Jurkat, Clone E6-1 (cell line): Measurements from ENCODE around the gene GLIS2.

Experiments used
- DNase-seq: peaks from one replicate; pipeline ENCODE4 v3.0.0-alpha.2; 2011; ENCODE audit warnings: low read depth, low spot score
- H3K4me3 ChIP-seq: 2 replicates; pipeline ENCODE4 v1.5.1; 2011; ENCODE audit warnings: mild to moderate bottlenecking, low read length, control low read depth, moderate library complexity

Gene GLIS2

DNA sequence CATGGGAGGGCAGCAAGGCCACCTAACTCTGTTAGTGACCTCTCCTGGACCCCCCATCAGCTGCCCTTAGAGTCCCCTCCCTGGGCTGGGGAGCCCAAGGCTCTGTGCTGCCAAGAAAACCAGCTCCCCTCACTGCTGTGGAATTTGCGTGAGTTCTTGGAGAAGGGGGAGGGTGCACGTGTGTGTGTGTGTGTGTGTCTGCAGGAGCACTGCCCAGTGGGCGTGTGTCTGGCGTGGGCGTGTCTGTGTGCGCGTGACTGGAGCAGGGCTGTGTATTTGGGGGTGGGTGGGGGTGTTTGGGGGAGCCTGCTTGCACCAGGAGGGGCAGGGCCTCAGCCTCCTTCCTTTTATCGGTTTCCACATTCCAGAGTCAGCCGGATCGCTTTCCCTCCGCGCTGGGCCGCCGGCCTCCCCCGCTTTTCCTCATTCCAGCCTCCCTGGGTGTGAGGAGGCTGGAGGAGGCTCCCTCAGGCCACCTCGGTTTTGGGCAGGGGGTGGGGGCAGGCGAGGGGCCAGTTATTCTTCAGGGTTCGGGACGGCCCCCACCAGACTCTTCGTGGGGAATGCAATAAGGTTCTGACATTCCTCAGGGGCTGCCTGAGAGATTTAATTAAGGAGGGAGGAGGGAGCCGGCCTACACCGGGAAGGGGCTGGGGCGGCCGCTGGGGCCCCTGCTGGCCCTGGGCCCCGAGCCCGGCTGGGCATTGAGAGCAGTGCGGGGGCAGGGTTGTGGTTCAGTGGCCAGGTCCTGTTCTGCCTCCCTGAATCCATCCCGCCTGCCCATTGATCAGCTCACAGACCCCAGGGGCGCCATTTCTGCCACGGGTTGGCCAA is 58.3 kb downstream of the GLIS2 start:
- no peak overlapping the region for H3K4me3 ChIP-seq
- DNase-seq, result no peak

DNA sequence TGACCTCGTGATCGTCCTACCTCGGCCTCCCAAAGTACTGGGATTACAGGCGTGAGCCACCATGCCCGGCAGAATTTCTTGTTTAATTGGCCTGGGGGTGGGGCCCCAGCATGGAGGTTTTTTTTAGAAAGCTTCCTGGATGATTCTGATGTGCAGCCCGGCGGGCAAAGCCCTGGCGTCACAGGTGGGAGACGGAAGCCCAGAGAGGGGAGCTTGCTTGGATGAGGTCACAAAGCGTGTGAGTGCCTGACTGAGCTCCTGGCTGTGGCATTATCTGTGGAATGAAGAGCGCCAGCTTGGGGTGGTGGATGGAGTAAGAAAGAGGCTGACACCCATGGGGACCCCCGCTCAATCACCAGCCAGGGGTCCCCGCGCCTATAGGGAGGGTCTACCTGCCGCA is 59.9 kb downstream of the GLIS2 start:
- DNase-seq, result no peak
- H3K4me3 ChIP-seq, result no peak overlapping the region

DNA sequence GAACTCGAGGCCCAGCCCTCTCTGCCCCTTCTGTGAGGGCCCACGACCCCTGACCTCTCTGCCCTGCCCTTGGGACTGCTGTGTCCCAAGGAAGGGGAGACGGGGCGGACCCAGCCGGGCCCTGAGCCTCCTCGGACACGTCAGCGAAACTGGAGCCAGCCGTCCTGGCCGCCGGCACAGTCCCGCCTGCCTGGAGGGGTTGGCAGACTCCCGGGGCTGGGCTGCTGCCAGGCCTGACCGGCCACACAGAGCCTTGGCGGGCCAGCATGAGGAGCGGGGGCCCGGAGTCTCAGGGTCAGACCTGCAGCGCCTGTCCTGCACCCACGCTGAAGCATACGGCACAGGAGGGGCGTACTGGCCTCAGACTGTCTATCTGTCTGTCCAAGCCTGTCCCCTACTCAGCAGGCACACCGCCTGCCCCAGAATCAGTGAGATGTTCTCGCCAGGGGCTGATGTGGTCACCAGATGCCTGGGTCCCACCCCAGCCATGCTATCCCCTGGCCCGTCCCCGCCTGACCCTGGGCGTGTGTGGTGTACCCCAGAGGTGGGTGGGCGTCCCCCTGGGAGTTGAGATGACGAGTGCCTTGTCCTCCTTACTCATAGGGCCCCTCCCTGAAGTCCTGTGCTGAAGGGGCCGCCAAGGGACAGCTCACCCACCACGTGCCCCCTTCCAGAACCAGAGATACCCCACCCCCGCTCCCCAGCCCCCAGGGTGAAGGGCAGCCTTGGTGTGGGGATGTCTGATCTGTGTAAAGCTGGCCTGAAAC is 60.4 kb downstream of the GLIS2 start:
- no peak overlapping the region for H3K4me3 ChIP-seq
- DNase-seq, result no peak

DNA sequence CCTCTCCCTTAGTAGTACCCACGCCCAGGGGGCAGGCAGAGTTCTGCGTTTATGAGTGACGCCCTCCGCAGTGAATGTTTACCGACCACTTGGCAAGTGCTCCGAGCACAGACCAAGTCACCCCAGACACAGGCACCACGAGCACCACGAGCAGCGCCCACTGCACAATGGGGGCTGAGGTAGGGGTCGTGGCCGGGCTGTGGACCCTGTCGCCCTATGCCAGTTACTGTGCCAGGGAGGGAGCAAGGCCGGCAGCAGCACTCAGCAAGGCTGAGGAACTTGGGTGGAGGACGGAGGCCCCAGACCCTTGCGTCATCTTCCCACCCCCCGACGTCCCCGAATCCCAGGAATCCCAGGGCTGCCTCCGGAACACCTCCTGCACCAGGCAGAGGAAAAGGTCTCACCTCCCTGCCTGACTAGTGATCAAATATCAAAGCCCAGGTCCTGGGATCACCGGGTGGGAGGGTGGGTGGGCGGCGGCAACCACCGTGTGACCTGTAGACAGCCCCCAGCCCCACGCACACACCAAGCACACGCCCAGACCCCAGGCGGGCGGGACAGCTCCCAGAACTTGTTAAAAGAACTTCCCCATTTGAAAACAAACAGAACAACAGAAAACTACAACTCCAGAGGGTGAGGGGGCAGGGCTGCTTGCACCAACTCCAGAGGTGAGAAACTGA is 61.2 kb downstream of the GLIS2 start:
- H3K4me3 ChIP-seq, result no peak overlapping the region
- no peak for DNase-seq

DNA sequence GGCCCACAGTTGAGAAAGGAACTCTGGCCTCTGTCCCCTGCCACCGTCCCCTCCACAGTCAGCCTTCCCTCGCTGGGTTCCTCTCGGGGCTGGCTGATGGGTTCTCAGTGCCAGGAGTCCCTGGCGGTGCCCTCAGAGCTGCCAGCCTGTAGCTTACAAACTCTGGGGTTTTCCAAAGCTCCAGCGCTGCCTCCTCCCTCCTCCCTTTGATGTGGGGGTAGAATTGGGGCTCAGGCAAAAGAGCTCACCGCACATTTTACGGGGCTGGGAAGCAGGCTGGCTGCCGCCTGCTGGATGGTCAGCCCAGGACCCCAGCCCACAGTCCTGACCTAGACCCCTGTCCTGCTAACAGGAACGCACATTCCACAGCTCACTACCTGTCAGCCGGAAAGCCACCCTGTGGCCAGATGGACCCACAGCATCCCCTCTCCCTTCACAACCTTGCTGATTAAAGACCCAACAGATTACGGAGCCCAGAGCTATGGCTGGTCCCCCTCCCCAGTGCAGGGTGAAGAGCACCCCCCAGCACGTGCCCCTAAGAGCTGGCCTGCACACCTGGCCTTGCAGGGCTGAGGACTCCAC is 61.8 kb downstream of the GLIS2 start:
- no peak for DNase-seq
- H3K4me3 ChIP-seq, result no peak overlapping the region

DNA sequence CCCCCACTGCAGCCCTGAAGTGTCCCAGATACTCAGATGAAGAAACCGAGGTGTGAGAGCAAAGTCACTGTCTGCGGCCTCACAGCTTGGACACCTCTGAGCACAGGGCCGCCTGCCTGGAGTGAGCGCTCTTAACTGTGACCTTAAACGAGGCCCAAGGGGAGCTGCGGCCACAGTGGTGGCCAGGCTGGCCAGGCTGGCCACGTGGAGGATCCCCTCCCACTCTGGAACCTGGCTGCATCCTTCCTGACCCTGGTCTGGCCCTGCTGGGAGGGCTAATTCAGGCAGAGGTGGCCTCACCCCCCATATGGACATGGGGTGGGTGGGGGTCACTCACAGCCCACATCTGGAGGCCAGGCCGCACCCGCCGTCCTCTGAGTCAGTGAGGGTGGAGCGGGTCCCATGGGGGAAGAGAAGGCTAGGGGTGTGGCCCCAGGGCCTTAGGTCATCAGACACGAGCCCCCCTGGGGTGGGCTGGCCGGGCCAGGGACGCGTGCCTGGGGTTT is 62.3 kb downstream of the GLIS2 start:
- DNase-seq, result no peak
- H3K4me3 ChIP-seq, result no peak overlapping the region

DNA sequence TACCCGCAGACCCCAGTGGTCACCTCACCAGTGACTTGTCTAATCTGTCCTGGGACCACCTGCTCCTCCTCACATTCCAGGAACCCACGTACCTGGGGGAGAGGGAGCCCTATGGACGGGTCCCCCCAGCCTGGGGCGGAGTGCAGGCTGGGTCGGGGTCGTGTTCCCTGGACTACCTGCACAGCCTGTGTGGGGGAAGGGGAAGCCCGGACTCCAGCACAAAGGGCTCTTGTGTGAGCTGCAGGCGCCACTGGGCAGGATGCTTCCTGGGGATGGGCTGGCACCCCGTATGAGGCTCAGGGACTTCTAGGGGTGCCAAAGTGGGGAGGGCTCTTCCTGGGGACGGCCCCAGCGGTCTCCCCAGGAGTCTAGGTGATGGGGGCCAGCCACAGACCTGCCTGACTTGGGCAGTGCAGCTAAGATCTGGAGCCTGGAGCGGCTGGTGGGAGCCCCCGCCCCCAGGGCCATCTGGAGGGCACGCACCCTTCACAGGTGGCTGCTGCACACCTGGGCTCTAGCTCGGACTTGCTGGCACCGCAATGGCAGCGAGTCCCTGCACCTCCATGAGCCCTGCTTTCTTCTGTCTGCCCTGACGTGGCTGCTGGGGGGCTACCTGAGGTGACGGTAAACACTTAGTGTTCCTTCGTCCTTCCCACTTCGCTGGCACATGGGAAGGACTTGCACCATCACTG is 63.3 kb downstream of the GLIS2 start:
- no peak for DNase-seq
- no peak overlapping the region for H3K4me3 ChIP-seq

DNA sequence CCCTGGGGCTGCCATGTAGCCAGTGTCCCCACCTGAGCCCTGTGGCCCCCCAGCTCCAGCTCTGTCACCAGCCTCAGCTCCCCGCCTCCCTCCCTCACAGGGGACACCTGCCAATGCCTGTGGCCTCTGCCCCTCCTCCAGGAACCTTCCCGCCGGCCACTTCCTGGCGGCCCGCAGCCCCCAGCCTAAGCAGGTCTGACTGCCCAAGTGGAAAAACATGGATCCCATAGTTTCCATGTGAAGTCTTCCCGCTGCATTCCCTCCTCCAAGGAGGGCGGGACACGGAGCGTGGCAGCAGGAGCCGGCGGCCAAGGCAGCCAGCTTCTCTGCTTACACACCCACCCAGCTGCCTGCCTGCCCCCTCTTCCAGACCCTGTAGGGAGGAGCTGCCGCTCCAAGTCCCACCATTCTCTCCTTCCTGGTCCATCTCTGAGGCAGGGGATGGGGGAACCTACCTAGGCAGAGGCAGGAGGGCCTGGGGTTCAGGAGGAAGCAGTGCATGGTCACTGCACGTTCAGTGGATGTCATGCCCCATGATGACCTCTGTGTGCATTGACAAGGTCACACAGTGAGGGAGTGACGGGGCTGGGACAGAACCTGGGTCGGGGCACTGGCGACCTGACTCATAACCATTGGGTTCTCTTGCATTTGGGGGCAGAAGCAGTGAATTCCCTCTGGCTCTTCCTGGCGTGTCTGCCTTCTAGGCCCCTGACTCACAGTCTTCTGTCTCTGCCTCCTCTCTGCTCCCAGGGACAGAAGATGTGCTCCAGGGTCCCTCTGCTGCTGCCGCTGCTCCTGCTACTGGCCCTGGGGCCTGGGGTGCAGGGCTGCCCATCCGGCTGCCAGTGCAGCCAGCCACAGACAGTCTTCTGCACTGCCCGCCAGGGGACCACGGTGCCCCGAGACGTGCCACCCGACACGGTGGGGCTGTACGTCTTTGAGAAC is 64.5 kb downstream of the GLIS2 start:
- H3K4me3 ChIP-seq, result no peak overlapping the region
- DNase-seq, result no peak

DNA sequence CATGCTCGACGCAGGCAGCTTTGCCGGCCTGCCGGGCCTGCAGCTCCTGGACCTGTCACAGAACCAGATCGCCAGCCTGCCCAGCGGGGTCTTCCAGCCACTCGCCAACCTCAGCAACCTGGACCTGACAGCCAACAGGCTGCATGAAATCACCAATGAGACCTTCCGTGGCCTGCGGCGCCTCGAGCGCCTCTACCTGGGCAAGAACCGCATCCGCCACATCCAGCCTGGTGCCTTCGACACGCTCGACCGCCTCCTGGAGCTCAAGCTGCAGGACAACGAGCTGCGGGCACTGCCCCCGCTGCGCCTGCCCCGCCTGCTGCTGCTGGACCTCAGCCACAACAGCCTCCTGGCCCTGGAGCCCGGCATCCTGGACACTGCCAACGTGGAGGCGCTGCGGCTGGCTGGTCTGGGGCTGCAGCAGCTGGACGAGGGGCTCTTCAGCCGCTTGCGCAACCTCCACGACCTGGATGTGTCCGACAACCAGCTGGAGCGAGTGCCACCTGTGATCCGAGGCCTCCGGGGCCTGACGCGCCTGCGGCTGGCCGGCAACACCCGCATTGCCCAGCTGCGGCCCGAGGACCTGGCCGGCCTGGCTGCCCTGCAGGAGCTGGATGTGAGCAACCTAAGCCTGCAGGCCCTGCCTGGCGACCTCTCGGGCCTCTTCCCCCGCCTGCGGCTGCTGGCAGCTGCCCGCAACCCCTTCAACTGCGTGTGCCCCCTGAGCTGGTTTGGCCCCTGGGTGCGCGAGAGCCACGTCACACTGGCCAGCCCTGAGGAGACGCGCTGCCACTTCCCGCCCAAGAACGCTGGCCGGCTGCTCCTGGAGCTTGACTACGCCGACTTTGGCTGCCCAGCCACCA is 65.4 kb downstream of the GLIS2 start:
- H3K4me3 ChIP-seq, result no peak overlapping the region
- no peak for DNase-seq

DNA sequence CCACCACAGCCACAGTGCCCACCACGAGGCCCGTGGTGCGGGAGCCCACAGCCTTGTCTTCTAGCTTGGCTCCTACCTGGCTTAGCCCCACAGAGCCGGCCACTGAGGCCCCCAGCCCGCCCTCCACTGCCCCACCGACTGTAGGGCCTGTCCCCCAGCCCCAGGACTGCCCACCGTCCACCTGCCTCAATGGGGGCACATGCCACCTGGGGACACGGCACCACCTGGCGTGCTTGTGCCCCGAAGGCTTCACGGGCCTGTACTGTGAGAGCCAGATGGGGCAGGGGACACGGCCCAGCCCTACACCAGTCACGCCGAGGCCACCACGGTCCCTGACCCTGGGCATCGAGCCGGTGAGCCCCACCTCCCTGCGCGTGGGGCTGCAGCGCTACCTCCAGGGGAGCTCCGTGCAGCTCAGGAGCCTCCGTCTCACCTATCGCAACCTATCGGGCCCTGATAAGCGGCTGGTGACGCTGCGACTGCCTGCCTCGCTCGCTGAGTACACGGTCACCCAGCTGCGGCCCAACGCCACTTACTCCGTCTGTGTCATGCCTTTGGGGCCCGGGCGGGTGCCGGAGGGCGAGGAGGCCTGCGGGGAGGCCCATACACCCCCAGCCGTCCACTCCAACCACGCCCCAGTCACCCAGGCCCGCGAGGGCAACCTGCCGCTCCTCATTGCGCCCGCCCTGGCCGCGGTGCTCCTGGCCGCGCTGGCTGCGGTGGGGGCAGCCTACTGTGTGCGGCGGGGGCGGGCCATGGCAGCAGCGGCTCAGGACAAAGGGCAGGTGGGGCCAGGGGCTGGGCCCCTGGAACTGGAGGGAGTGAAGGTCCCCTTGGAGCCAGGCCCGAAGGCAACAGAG is 66.3 kb downstream of the GLIS2 start:
- no peak for DNase-seq
- no peak overlapping the region for H3K4me3 ChIP-seq

DNA sequence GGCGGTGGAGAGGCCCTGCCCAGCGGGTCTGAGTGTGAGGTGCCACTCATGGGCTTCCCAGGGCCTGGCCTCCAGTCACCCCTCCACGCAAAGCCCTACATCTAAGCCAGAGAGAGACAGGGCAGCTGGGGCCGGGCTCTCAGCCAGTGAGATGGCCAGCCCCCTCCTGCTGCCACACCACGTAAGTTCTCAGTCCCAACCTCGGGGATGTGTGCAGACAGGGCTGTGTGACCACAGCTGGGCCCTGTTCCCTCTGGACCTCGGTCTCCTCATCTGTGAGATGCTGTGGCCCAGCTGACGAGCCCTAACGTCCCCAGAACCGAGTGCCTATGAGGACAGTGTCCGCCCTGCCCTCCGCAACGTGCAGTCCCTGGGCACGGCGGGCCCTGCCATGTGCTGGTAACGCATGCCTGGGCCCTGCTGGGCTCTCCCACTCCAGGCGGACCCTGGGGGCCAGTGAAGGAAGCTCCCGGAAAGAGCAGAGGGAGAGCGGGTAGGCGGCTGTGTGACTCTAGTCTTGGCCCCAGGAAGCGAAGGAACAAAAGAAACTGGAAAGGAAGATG is 67.0 kb downstream of the GLIS2 start:
- no peak for DNase-seq

DNA sequence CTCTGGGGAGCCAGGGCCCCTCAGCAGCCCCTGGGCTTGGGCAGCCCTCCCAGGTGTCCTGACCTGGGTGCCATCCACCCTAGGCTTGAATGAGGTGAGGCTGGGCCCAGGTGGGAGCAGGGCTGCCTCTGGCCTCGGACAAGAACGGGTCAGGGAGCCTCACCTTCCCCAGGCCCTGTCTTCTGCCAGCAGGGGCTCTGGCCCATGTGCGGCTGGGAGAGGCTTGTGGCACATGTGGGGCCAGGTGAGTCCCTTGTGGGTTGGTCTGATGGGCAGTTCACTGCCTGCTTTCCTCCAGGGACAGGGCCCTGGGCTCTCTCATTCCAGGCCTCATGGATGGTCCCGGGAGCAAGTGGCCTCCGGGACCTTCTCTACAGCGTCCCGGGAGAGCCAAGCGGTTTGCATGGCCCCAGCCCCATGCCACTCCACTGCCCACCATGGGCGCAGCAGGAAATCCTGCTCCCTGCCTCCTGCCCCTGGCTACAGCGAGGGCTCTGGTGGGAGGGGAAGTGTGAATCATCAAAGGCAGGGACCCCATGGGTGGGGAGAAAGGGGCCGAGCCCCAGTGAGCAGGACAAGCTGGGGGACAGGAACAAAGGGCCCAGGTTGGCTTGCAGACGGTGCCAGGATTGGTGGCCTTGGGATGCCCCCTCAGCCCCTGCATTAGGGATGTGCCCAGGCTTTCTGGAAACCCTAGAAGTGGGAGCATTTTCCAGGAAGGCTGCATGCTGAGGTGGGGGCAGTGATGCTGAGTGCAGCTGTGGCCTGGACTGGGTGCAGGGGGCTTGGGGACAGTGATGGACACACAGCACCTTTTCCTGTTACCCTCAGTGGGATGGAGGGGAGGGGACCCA is 68.0 kb downstream of the GLIS2 start:
- no peak overlapping the region for H3K4me3 ChIP-seq
- DNase-seq, result no peak

More for the DNA sequence above, 67.0 kb downstream of the GLIS2 start:
- H3K4me3 ChIP-seq, result no peak overlapping the region

DNA sequence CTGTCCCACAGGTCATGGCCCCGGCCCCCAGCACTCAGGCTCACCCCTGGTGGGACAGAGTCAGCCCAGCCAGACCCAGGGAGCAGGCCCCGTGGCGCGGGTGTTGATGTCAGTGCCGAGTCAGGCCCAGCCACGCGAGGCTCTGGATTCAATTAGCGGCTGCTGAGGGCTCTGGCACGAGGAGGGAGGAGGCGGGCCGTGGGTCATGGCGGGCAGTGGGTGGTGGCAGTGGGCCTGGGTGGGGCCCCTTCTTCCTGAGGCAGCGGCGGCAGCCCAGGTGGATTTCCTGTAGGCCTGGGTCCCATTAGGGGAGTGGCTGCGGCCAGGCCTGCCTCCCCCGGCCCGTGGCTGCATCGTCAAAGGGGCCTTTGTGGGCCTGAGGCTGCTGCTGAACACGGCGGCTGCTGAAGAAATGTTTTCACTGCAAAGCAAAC is 68.7 kb downstream of the GLIS2 start:
- no peak overlapping the region for H3K4me3 ChIP-seq
- no peak for DNase-seq

DNA sequence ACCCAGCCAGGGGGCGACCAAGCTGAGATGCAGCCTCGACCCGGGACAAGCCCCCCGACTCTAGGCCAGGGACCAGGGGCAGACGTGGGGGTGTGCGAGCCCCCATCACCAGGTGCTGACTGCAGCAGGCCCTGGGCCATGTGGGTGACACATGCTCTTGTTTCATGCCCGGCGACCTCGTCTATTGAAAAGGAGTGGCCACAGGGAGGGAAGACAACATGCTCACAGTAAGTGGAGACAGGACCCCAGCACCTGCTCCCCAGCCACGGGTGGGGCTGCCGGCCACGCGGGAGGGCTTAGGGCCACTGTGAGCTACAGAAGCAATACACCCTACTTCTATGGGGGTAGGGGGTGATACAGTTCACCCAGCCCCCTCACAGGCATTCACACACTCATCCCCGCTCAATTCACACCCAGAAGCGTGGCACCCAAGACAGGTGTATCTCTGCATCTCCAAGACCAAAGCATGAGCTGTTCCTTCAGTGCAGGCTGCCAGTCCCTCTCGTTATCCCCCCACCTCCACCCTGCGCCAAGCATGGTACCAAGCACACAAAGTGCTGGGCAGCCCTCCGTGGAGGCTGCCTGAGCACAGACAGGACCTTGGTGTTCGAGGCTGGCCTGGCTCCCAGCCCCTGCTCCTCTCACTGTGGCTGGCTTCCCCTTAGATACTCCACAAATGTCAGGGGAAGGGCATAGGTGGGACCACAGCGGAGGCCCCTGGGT is 69.4 kb downstream of the GLIS2 start:
- DNase-seq, result no peak
- no peak overlapping the region for H3K4me3 ChIP-seq
